Upper lobe of right lung (tissue), 1 donor: Measurements from ENCODE around the gene PLXNA2. TPM values are rescaled to one million over a fixed set of nuclear protein-coding genes. Genes with fewer than 3 reads are reported as not detected.

ENCODE experiments used
- ATAC-seq: fragments of 200-7000 bp; cut with Tn5 transposase; one replicate; pipeline ENCODE4 v1.9.1; 2020; ENCODE audit warnings: mild to moderate bottlenecking, moderate library complexity
- DNase-seq: peaks from one replicate; pipeline ENCODE4 v3.0.0-alpha.2; 2020
- H3K27ac ChIP-seq: fragments of 200-600 bp; one replicate; pipeline ENCODE4 v1.8.0; 2022
- H3K27me3 ChIP-seq: fragments of 200-600 bp; one replicate; pipeline ENCODE4 v1.8.0; 2022; ENCODE audit warnings: mild to moderate bottlenecking
- H3K36me3 ChIP-seq: fragments of 200-600 bp; one replicate; pipeline ENCODE4 v1.8.0; 2022
- H3K4me1 ChIP-seq: fragments of 200-600 bp; one replicate; pipeline ENCODE4 v1.8.0; 2022
- H3K4me3 ChIP-seq: fragments of 200-600 bp; one replicate; pipeline ENCODE4 v1.8.0; 2022; ENCODE audit warnings: mild to moderate bottlenecking
- H3K9me3 ChIP-seq: fragments of 200-600 bp; one replicate; pipeline ENCODE4 v1.8.0; 2022
- CTCF ChIP-seq: fragments of 200-600 bp; IDR thresholded peaks from one replicate; pipeline ENCODE4 v1.8.0; 2022; ENCODE audit warnings: antibody characterized with exemption
- intact Hi-C: fragments of 100-400 bp; cut with DNase I; formaldehyde crosslinking; loops from one replicate; pipeline ENCODE4 v1.11.0; 2022
- total RNA-seq: library from RNA; stranded (reverse); fragmentation: NEBNext Ultra II Directional; extraction: Animal tissue kit (Norgen Biotek cat#: 25700); gene quantifications from one replicate; pipeline ENCODE4 v1.2.1, GENCODE V29; 2021
- donor health status: DM: no; HTN: yes; CAD: no; lungs with severe emphysema.

The PLXNA2 gene
- total RNA-seq, 1 donor from 2014 or later = 98.5 TPM

- H3K4me1 ChIP-seq = no peaks in the 10 kb centered on the region
- intact Hi-C loops = no loop called here
- H3K27ac ChIP-seq = no peak overlapping the region
- no peak for ATAC-seq
- no peak overlapping the region for H3K4me3 ChIP-seq
- no peak for TF ChIP-seq CTCF
- H3K36me3 ChIP-seq = no peaks in the 10 kb centered on the region
- DNase-seq = no peak
- H3K9me3 ChIP-seq = no peaks in the 10 kb centered on the region
- H3K27me3 ChIP-seq = no peaks in the 10 kb centered on the region
Measured at GRCh38 chr1:207990876-207991582, 253.2 kb downstream of the PLXNA2 start.

- intact Hi-C loops = no loop called here
- no peak for ATAC-seq
Measured at GRCh38 chr1:207990455-207990854, 253.7 kb downstream of the PLXNA2 start.

GRCh38 chr1:207988326-207989165 is 255.6 kb downstream of the PLXNA2 start:
- Histone ChIP-seq H3K4me3 (no peak overlapping the region), H3K27ac (no peak overlapping the region), H3K9me3 (no peaks in the 10 kb centered on the region), H3K4me1 (no peaks in the 10 kb centered on the region), H3K27me3 (no peaks in the 10 kb centered on the region), H3K36me3 (no peaks in the 10 kb centered on the region)
- TF ChIP-seq CTCF = no peak
- intact Hi-C loops = no loop called here
- no peak for DNase-seq
- ATAC-seq = peak; percentile 50

More at GRCh38 chr1:207990455-207990854, 253.7 kb downstream of the PLXNA2 start:
- DNase-seq = no peak
- no peaks in the 10 kb centered on the region for H3K27me3 ChIP-seq
- no peaks in the 10 kb centered on the region for H3K36me3 ChIP-seq
- H3K27ac ChIP-seq = no peak overlapping the region
- no peak overlapping the region for H3K4me3 ChIP-seq
- no peaks in the 10 kb centered on the region for H3K4me1 ChIP-seq
- H3K9me3 ChIP-seq = no peaks in the 10 kb centered on the region
- no peak for TF ChIP-seq CTCF

GRCh38 chr1:207987164-207987563 is 257.0 kb downstream of the PLXNA2 start:
- no peak overlapping the region for H3K4me3 ChIP-seq
- no peaks in the 10 kb centered on the region for H3K4me1 ChIP-seq
- ATAC-seq (no peak), DNase-seq (no peak)
- H3K27me3 ChIP-seq = no peaks in the 10 kb centered on the region
- intact Hi-C loops = no loop called here
- H3K27ac ChIP-seq = no peak overlapping the region
- H3K9me3 ChIP-seq = no peaks in the 10 kb centered on the region
- H3K36me3 ChIP-seq = no peaks in the 10 kb centered on the region
- no peak for TF ChIP-seq CTCF

- DNase-seq (no peak), ATAC-seq (no peak)
- no peaks in the 10 kb centered on the region for H3K36me3 ChIP-seq
- H3K9me3 ChIP-seq = no peaks in the 10 kb centered on the region
- no peak overlapping the region for H3K4me3 ChIP-seq
- H3K27ac ChIP-seq = no peak overlapping the region
- no peak for TF ChIP-seq CTCF
- H3K27me3 ChIP-seq = no peaks in the 10 kb centered on the region
- intact Hi-C loops = no loop called here
- no peaks in the 10 kb centered on the region for H3K4me1 ChIP-seq
Measured at GRCh38 chr1:207985996-207986395, 258.2 kb downstream of the PLXNA2 start.
